Non-pigmented ciliary epithelial cell (primary cell): Measurements from ENCODE around the gene RNU5D-1.

Experiments used
- DNase-seq: peaks from one replicate; pipeline ENCODE4 v3.0.0-alpha.2; 2010; ENCODE audit warnings: low read depth

RNU5D-1 gene

DNA sequence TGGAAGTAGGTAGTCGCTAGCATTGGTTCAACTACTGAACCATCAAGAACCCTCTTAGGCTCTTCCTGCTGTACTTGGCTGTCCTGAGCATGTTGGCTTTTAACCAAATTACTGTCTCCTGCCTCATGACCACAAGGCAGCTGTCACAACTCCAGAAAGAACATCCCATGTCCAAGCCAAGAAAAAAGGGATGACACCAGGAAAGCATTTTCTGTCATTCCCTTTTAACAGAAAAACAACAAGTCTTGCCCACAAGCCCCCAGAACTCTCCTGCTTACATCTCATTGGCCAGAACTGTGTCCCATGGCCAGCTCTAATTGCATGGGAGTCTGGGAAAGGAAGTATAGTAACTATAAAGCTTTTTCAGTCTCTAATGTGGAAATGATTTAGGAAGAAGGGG lies 2.4 kb upstream of the RNU5D-1 start:
- DNase-seq, result no peak

DNA sequence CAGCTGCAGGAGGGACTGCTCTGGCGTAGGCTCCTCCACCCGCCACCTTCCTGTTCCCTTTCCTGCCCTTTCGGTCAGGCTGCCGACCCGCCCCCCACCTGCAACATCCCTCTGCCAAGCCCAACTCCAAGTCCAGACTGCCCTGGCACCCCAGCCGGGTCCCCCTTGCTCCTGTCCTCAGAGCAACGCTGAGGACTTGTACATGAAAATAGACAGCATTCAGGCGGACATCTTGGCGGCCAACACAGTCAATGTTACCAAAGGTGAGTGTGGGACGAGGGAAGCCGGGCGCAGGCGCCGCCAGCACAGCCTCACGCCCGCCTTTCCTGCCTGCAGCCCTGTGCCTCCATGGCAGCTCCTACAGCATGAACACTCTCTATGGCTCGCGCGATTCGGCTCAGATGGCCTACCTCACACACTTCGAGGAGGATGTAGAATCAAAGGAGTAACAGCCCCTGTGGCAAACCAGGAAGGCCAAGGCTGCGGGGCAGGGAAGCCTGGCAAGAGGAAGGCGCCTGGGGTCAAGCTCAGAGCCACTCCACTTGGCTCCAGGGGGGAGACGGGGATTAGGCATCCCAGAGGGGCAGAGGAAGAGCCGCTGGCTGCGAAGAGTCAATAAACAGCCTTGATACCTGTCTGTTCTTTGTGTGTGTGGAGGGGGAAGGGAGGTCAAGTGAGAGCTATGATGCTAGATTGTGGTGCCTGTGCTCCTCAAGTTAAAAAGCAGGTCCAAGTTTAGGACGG lies 5.8 kb downstream of the RNU5D-1 start:
- DNase-seq, result no peak

DNA sequence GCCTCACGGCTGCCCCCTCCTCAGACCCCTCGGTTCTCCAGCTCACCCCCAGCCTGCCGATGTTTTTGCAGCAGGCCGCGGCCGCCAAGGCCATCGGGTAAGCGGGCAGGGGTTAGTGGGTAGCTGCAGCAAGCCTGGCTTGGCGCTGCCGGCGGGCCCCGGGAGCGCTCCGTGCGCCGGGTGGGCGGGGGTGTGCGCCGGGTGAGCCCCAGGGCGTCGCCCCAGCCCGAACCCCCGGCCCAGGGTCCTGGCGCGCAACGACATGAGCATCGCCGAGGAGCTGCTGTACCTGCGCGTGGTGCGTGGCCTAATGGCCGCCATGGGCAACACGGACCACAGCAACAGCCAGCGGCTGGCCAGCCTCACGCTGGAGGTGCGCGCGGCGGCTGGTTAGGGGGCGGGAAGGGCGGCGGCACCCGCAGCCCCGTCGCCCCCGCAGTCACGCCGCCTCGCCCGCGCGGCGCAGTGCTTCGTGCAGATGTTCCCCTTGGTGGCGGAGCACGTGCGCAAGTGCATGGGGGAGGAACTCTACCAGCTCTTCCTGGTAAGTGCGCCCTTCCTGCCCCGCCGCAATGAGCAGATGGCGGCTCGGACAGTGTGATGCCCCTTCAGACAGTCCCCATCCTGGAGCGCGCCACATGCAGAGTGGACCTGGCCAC lies 6.5 kb downstream of the RNU5D-1 start:
- DNase-seq, result no peak

DNA sequence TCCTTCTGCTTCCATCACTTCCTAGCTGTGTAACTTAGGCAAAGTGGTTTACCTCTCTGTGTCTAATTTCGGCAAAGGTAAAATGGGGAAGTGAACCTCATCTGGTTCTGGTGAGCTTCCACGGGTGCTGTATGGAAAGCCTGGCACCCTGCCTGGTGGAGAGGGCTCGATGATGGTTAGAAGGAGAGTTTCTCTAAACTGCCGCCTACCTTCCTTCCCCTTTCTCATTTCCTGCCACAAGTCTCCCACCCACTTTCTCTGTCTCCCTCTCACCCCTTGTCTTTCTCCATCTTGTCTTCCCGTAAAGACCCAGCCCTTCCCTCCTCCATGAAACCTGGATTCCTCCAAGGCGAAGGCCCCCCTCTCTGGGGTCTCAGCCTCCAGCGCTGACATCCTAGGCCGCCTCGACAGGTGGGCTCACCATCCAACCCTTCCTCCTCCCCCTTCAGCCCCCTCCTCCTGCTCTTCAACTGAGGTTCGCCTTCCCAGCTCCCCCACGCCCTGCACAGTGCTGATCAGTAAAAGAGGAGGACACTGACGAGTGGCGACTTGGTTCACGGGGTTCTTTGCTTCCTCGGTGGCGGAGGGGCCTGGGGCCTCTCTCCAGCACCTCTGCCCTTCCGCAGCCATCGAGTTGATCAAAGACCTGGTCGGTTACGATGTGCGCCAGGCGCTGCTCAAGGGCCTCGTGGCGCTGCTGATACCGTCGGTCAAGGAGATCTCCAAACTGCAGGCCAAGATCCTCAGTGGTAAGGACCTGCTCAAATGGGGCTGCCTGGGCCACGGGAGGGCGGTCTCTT lies 7.3 kb downstream of the RNU5D-1 start:
- DNase-seq, result no peak

DNA sequence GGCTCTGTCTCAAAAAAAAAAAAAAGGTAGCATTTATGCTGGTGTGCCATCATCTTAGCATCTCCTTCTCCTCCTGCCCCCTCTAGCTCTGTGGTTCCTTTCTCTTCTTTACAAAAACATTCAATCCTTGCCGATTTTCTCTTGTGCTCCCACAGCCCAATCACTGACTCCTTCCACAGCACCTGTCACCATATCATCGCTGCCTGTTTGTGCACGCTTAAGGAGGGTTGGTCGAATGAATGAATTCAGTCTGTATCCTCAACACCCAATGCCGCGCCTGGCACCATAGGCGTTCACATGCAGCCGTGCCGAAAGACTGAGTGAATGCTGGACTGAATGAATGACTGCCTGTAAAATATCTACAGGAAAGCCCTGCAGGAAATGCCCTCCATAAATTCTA lies 7.9 kb downstream of the RNU5D-1 start:
- DNase-seq, result no peak

DNA sequence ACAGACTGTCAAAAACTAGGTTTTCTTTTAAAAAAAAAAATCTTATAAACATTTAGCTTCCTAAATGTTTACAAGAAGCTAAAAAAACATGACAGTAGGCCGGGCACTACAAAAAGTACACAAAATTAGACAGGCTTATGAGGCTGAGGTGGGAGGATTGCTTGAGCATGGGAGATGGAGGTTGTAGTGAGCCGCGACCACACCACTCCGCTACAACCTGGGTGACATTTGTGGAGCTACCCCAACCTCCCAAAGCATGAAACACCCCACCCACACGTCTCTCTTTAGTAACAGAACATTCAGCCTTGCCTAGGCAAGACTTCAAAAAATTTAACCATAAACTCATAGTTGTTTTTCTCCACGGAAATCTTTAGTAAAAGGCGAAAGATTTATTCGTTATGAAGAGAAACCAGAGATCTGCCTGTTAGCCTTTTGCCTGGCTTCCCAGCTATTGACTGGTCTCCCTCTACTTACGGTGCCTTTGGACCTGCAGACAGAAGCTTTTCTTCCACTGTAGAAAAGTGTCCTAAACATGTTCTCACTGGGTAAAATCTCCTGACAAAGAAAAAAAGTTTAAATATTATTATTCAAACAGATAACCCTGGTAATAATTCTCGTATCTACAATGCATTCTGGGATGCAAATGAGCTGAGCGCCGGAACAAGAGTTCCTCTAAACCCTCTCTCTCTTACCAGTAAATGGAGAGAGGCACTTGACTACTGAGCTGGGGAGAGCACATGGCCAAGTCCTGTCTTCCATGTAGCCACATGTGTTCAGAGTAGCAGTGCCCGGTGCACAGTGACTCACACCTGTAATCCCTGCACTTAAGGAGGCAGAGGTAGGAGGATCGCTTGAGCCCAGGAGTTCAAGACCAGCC lies 9.2 kb downstream of the RNU5D-1 start:
- DNase-seq, result peak; percentile 85

DNA sequence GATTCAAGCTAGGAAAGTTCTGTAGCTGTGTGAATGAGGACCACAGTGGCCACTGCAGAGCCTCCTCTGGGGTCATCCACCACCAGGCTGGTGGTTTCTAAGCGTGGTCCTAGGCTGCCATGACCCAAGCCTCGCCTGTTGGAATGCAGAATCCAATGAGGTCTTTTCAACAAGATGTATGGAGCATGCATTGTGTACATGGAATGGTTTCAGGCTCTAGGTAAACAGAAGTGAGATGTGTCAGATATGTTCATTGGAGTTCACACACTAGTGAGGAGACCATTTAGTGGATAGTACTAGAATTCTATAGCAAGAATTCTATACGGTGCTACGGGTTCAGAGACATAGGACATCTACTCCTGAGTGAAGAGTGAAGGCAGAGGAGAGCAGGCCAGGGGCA lies 10.7 kb downstream of the RNU5D-1 start:
- no peak for DNase-seq

DNA sequence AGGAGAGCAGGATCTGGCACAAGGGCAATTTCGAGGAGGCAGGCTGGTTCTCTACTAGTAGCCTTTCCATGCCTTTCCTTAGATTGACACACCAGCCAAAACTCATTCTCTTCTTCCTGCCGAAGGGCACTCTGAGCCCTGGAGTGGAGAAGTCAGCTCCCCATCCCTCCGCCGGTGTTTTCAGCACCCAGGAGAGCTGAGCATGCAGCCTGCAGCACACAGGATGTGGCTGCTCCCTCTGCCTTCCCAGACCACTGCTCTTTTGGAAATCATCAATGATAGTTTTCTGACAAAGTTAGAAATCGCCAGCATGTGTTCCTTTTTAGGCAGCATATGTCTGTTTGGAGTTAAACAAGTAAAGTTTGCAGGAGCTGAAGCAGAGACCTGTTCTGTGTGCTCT lies 11.7 kb downstream of the RNU5D-1 start:
- no peak for DNase-seq

DNA sequence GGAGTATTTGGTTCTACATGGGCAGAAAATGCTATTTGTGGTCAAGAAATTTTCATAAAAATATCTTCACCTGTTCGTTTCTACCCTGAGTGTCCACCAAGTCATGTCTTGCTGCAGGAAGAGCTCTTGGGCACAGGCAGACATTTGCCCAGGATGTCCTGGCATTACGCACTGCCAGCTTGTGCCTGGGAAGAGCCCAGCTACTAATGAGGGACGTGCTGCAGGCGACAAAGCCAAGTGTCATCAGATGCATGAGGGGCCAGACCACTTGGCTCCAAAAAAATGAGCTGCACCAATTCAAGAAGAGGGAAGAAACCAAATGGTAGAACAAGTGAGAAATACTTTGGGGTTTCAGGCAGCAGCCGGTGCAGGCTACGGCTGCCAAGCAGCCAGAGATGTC lies 12.9 kb downstream of the RNU5D-1 start:
- DNase-seq, result no peak

DNA sequence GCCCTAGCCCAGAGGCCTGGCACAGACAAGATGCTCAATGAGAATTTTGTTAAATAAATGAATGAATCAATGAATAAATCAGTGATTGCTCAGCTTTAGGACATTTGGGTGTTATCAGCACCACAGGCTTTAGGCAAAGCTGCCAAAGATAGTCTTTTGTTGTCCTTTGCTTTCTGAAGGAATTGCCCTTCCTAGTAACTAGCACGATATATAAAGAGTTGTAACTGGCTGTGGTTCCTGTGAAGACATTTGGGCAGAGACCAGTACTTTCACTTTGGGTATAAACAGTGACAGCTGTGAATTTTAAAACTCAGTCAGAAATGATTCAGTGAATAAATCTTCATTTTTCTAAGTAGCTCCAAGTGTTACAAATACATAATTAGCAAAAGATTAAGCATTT lies 13.3 kb downstream of the RNU5D-1 start:
- DNase-seq, result no peak

DNA sequence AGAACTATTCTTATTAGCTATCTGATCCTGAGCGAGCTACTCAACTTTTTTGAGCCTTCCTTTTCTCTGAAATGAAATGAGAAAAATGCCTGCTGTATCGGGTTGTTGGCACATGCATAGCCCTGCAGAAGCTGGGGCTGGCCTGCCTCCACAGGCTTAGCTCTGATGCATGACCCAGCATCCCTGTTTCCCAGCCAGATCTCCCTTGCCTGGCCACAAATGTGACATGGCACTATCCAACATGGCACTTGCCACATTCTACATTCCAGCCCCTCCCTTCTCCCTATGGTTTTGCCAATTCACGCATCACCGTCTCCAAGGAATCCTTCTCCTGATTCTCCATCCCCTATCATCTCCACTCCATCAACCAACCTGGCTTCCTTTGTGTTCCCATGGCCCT lies 13.8 kb downstream of the RNU5D-1 start:
- DNase-seq, result no peak

DNA sequence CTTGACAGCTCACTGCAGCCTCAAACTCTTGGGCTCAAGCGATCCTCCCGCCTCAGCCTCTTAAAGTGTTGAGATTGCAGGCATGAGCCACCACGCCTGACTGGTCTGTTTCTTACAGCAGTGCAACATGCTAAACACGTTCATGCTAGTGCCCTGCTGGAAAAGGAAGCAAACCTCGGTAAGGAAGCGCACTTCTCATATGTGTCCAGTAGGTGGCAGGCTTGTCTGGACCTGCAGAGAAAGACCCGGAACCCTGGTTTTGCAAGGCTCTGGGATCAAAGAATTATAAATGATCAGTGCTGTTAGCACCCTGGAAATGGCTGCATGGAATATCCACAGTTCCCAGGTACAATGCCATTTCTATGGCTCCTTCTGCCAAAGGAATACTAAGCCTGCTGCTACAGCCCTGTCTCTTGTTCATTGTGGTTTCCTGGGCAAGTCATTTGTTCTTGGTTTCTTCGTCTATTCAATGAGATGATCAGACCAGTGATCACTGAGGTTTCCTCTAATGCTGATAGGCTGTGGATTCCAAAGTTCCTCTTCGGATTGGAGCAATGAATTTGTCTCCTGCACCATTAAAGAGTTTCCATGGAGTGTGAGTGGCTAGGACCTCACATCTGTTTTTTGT lies 15.9 kb downstream of the RNU5D-1 start:
- no peak for DNase-seq

DNA sequence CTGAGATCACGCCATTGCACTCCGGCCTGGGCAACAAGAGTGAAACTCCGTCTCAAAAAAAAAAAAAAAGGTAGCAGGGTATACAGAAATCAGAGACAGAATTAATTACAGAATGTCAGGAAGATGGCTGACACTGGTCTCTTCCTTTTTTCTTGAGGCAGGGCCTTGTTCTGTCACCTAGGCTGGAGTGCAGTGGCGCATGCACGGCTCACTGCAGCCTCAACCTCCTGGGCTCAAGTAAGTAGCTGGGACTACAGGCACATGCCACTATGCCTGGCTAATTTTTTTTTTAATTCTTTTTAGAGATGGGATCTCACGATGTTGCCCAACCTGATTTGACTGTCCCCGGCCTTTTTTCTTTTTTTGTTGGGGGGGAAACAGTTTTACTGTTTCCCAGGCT lies 16.4 kb downstream of the RNU5D-1 start:
- DNase-seq, result no peak

DNA sequence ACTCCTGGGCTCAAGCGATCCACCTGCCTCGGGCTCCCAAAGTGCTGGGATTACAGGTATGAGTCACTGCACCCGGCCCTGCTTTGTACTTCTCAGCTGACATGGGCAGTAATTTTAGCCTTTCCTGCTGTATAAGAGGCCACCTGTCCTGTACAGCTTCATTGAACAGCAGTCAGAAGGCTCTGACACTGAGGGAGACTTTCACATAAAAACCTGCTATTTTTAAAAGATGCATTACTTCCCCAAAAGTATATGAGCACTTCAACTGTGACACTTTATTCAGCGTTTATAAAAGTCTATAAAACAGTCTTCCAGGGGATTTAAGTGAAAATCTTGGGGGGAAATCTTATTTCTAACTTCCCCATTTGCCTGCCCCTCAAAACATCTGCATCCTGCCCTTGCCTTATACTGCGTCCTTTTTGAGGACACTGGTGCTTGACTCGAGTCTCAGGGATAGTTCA lies 17.6 kb downstream of the RNU5D-1 start:
- DNase-seq, result no peak

DNA sequence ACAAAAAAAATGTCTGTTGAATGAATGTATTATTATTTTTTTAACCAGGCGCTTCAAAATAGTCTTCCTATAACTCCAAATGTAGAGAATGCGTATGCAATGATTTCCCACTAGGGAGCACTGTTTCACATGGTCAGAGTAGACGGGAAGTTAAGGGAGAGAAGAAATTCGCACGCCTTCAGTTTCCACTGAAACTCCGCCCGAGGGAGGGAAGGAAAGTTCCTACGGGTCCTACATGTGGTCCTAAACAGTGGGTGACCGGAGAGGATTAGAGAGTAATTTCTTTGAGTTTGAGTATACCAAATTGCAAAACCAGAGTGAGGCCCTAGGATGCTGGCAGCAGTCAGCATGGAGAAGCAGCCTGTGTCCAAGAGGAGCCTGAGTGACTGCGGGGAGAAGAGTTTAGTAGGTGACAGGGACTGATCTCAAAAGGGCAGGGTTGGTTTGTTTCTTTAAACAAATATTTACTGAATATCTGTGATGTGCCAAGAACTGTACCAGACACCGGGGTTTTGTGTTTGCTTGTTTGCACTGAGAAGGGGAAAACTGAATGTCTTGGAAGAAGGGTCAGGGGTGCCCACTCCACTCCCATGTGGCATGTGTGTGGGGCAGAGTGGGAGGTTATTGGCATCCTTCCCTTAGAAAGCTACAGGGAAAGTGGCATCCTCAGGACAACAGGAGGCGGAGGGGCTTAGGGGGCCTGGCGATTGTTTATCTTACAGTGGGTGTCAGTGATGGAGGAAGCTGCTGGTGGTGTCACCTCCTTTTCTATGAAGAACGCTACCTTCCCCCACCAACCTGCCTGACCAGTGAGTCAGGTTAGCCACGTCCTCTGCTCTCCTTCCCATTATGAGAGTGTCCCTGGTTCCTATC lies 22.8 kb downstream of the RNU5D-1 start:
- DNase-seq, result no peak

DNA sequence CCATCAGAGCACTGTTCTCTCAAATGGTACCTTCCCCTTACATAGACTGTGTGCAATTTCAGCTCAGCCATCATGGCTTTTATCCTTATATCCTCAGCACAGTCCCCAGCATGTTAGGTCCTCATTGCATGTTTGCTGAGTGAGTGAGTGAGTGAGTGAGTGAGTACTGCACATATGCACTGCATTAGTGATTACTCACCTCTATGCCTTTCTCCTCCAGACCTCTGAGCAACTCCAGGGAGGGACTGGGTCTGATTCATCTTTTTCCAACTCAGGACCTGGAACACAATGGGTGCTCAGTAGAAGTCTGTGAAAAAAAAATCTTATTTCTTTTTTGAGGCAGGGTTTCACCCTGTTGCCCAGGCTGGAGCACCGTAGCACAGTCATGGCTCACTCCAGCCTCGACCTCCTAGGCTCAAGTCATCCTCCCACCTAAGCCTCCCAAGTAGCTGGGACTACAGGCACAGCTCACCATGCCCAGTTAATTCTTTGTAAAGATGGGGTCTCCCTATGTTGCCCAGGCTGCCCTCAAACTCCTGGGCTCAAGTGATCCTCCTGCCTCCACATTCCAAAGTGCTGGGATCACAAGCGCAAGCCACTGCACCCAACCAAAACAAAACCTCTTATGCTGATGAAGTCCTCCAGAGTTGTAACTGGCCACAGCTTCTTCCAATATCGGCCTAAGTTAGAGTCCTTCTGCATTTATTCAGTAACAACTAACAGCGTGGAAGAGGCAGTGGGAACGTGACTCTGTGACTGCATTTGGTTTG lies 23.7 kb downstream of the RNU5D-1 start:
- peak; percentile 90 for DNase-seq

DNA sequence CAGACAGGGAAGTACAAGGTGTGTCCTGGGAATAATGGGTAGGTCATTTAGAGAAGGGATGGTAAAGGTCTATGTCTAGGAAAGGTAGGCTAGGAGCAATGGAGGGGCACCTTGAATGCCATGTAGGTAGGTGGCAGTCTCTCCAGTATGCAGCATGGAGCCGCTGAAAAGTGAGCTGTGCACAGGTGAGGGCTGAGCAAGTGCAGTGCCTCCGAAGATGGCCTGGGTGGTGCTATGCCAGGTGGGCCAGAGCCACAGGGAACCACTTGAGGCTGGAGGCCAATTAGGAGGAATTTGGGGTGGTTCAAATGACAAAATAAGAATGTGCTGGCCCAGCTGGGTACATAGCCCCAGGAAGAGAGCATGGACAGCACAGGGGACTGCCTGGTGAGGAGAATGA lies 25.0 kb downstream of the RNU5D-1 start:
- no peak for DNase-seq

DNA sequence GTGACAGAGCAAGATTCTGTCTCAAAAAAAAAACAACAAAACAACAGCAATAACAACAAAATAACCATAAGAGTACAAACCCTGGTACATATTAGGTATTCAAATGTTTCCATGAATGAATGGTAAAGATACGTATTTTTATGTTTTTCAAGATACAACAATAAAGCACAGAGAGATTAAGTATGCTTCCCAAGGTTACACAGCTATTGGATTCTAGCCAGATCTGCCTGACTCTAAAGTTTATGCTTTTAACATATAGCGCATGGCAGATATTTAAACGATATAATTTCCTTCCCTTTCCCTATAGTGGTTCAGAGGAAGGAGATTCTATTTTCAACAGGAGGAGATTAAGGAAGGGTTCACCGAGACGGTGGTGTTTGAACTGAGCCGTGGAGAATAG lies 25.5 kb downstream of the RNU5D-1 start:
- DNase-seq, result no peak

DNA sequence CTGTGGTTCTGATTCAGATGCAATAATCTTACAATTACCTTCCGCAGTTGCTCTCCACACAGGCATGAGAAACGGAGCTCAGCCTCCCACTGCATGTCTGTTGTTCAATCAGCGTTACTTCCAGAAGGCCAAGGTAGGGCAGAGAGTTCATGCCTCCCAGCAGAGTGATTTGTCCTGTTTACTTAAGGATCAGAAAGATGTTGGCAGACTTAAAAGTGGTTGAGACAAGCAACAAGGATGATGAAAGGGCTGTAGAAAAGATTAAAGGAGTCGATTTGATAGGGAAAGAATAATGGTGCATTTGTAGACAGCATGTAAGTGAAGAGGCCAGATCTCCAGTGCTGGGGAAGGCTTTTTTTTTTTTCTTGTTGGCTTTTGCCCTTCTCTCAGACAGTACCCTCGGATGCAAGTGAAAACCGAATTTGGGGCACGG lies 29.8 kb downstream of the RNU5D-1 start:
- no peak for DNase-seq

DNA sequence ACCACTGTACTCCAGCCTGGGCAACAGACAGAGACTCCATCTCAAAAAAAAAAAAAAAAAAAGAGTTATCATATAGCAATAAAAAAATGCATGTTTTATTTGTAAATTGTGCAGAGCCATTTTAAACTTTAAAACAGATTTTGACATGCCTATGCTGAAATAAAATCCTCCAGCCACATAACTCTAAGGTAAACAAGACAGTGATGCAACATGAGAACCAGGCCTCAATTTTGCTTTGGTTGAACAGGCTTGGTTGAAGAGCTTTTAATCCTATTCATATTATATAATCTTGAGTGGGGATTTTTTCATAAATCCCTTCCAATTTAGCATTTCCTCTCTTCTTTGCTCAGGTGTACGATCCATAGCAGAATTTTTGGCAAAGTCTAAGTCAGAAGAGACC lies 30.4 kb downstream of the RNU5D-1 start:
- DNase-seq, result no peak
